Activated T-helper 17 cell treated with anti-CD3 and anti-CD28 coated beads, Interleukin-2, amount 50 U/mL, for 72 hours (primary cell): ENCODE results near the gene MRPS16. TPM values are rescaled to one million over a fixed set of nuclear protein-coding genes. Genes with fewer than 3 reads are reported as not detected.
A peak's percentile ranks its signal among the peaks of the same experiment; 100 is the strongest.
"Not testable (repeated sequence)": the region's sequence is repeated elsewhere in the genome, so short reads cannot be mapped to it uniquely, and the experiment has no call there.

Source experiments
- ATAC-seq: fragments of 150-1000 bp; cut with Tn5 transposase; replicated peaks from 2 replicates; pipeline ENCODE4 v1.10.0; 2021; ENCODE audit warnings: mild to moderate bottlenecking, moderate library complexity
- H3K27ac Mint-ChIP-seq: one replicate; pipeline ENCODE4 v1.8.0; 2022; ENCODE audit warnings: mixed read lengths
- H3K27me3 Mint-ChIP-seq: one replicate; pipeline ENCODE4 v1.8.0; 2022; ENCODE audit warnings: mixed read lengths
- H3K36me3 Mint-ChIP-seq: one replicate; pipeline ENCODE4 v1.8.0; 2022; ENCODE audit warnings: low read depth, mild to moderate bottlenecking, mixed read lengths
- H3K4me1 Mint-ChIP-seq: one replicate; pipeline ENCODE4 v1.8.0; 2022; ENCODE audit warnings: mixed read lengths
- H3K4me3 Mint-ChIP-seq: one replicate; pipeline ENCODE4 v1.8.0; 2022; ENCODE audit warnings: mild to moderate bottlenecking, mixed read lengths
- H3K9me3 Mint-ChIP-seq: one replicate; pipeline ENCODE4 v1.8.0; 2022; ENCODE audit warnings: mixed read lengths
- total RNA-seq, 2 donors: library from RNA; stranded (reverse); gene quantifications; one replicate each; pipeline ENCODE4 v1.2.3, GENCODE V29; 2022

The MRPS16 gene
- total RNA-seq = 100 to 1,000 TPM in 1 of 2 donors, 10 to 100 TPM in 1; 69.5 to 112 TPM

DNA sequence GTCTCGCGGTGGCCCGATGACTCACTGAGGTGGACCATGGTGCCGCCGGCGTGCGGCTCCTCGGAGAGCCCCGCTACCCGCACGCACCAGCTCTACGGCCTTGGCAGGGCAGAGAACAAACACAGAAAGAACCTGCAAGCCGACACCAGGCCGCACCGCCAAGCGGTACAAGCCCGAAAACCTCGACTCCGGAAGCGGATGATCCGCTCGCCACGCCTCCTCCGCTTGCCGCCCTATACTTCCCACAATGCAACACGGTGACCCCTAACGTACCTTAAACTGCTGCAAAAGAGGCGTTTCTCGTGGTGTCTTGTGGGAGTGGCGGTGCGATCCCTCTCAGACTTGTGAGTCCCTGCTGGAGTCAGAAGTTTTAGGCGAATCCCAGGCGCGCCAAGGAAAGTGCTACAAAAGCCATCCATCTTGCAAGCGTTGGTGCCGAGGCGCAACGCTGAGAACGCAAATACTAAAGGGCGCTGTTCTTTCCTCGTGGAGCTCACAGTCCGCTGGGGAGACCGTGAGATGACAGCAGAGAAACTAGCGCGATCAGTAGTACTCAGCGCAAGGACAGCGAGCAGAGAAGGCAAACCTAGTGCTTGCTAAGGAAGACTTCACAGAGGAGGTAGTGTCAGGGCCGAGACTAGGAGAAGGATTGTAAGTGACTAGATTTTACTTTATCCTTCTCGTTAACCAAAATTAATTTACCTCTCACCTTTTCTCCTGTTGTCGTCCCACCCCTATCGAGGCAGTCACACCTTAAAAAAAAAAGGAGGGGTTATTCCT, at the start of gene MRPS16:
MRPS16 (minus strand) TSS at position 200 of the 780 bp plus-strand sequence; CDS start at position 38, 162 bp downstream.
- Mint-ChIP-seq H3K27ac (peak within 1 kb of the TSS; percentile 94), H3K4me1 (peaks cover 17% of the 10 kb centered on the region), H3K4me3 (peak within 1 kb of the TSS; percentile 96), H3K27me3 (no peaks in the 10 kb centered on the region), H3K36me3 (peaks cover 52% of the 10 kb centered on the region), H3K9me3 (no peaks in the 10 kb centered on the region)
- ATAC-seq = peak; percentile 94

DNA sequence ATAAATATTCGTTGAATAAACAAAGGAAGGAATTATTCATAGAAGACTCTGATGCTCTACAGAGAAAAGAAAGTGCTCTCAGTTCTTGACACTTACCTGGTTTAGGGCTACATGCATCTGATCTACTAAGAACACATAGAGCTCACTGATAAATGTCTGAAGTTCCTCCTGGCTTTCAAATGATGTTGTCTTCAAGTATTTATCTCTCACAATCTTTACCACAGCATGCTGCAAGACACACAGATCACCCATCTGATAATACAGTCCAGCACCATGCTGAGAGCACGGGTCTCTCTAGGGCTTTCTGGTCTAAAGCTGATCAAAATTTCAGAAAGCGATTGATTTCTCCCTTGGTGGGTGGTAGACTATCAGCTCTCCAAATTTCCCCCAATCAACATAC, 44.5 kb upstream of the MRPS16 start:
- Mint-ChIP-seq H3K27me3 (no peaks in the 10 kb centered on the region), H3K36me3 (no peaks in the 10 kb centered on the region), H3K27ac (no peak overlapping the region), H3K4me1 (no peaks in the 10 kb centered on the region), H3K4me3 (no peak overlapping the region), H3K9me3 (no peaks in the 10 kb centered on the region)
- ATAC-seq = peak; percentile 40

DNA sequence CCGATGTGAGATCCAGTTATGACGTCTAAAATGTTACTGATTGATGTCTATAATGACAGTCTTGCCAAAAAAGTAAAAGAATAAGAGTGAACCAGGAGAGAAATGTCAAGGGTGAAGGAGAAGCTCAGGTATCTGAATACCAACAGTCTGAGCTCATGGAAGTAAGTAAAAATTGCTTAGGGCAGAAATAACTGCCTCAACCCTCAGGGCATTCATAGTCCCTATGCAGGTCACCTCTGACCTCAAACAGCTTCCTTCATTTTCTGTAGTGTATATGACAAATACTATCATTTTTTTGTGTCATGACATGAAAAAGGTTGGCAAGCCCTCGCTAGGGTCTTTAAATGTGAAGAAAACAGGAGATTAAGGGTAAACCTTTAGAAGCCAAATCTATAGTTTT, 41.0 kb upstream of the MRPS16 start:
- no peaks in the 10 kb centered on the region for H3K27me3 Mint-ChIP-seq
- H3K9me3 Mint-ChIP-seq = no peaks in the 10 kb centered on the region
- H3K36me3 Mint-ChIP-seq = no peaks in the 10 kb centered on the region
- no peaks in the 10 kb centered on the region for H3K4me1 Mint-ChIP-seq
- ATAC-seq = no peak
- H3K4me3 Mint-ChIP-seq = no peak overlapping the region
- no peak overlapping the region for H3K27ac Mint-ChIP-seq

DNA sequence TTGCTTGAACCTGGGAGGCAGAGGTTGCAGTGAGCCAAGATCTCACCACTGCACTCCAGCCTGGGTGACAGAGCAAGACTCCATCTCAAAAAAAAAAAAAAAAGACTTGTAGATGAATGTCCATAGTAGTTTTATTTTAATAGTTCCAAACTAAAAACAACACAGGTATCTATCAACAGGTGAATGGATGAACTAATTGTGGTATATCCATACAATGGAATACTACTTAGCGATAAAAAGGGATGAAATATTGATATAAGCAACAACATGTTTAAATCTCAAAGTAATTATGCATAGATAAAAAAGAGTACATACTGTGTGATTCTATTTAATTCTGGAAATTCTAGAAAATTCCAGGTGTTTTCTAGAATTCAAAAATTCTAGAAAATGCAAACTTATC, 37.5 kb upstream of the MRPS16 start:
- Mint-ChIP-seq H3K9me3 (no peaks in the 10 kb centered on the region), H3K36me3 (no peaks in the 10 kb centered on the region)
- no peak for ATAC-seq

DNA sequence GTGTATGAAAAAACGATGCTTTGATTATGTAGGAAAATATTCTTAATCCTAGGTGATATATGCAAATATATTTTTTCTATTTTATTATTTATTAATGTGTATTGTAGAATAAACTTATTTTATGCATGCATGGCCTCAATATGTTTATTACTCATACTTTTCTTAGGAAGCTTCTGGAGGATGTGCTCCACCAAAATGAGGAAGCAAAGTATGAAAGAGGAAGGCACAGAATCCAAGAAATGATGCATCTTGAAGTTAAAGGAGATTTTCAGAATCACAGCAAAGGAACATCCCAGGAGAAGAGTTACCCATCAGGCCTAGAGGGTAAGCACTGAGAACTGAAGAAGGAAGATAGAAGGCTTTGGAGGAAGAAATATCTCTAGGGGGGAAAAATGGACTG, 35.0 kb upstream of the MRPS16 start:
- no peak for ATAC-seq
- no peak overlapping the region for H3K4me3 Mint-ChIP-seq
- H3K36me3 Mint-ChIP-seq = no peaks in the 10 kb centered on the region
- no peaks in the 10 kb centered on the region for H3K9me3 Mint-ChIP-seq
- no peaks in the 10 kb centered on the region for H3K27me3 Mint-ChIP-seq
- H3K4me1 Mint-ChIP-seq = no peaks in the 10 kb centered on the region
- H3K27ac Mint-ChIP-seq = no peak overlapping the region

More for the DNA sequence above, 37.5 kb upstream of the MRPS16 start:
- Mint-ChIP-seq H3K27ac (no peak overlapping the region), H3K27me3 (no peaks in the 10 kb centered on the region), H3K4me3 (no peak overlapping the region), H3K4me1 (no peaks in the 10 kb centered on the region)

DNA sequence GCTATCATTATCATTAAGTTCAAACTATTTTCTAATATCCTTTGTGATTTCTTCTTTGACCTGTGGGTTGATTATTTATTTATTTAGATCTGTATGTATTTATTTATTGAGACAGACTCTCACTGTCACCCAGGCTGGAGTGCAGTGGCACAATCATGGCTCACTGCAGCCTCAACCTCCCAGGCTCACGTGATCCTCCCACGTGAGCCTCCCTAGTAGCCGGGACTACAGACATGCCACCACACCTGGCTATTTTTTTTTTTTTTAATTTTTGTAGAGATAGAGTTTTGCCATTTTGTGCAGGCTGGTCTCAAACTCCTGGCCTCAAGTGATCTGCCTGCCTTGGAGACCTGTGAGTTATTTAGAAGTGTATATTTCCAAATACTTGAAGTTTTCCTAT, 28.7 kb upstream of the MRPS16 start:
- Mint-ChIP-seq H3K36me3 (no peaks in the 10 kb centered on the region), H3K9me3 (no peaks in the 10 kb centered on the region), H3K27me3 (no peaks in the 10 kb centered on the region), H3K4me1 (no peaks in the 10 kb centered on the region), H3K4me3 (no peak overlapping the region), H3K27ac (no peak overlapping the region)
- no peak for ATAC-seq

DNA sequence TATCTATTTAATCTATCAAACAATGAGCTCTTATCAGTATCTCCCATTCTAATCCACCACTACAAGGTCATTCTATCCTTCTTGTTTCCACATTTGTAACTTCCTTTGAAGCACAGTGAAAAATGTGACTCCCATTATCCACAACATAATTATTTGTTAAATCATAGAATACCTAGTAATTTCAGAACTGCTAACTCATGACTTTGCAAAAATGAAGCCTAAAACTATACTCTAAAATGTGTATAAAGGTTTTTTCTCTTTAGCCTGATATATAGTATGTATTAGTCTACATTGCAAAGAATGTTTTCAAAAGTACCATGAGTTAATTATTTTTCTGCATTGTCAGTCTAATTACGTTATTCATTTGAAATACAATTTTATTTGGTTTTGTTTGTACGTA, 12.0 kb upstream of the MRPS16 start:
- Mint-ChIP-seq H3K36me3 (no peaks in the 10 kb centered on the region), H3K4me1 (no peaks in the 10 kb centered on the region), H3K27ac (no peak overlapping the region), H3K4me3 (no peak overlapping the region), H3K9me3 (no peaks in the 10 kb centered on the region), H3K27me3 (no peaks in the 10 kb centered on the region)
- no peak for ATAC-seq

DNA sequence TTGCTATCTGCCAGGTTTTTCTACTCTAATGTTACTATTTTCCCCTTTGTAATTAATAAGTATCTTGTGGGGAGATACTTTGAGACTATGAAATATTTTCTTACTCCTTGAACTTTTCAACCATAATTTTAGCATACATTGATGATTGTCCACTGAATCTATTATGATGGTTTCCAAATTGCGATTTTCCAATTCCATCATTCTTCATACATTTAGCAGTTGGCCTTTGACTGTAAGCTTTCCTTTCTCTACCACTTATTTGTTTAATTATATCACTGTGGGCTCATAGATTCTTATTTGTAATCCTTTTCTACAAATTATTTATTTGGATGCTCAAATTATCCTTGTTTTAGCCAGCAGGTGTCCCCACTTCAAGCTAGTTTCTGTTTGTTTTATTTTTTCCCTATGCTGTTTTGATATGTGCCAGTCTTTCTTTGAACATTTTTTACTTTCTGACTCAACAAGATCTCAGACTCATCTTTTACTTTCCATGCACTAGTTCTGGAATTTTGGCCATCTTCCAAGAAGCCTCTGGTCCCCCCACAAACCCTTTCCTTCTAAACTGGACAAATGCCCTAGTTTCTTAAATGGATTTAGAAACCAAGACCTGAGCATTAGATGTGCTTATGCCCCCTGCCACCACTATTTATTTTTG, 11.4 kb upstream of the MRPS16 start:
- Mint-ChIP-seq H3K4me3 (no peak overlapping the region), H3K27me3 (no peaks in the 10 kb centered on the region), H3K36me3 (no peaks in the 10 kb centered on the region), H3K9me3 (no peaks in the 10 kb centered on the region), H3K27ac (no peak overlapping the region), H3K4me1 (no peaks in the 10 kb centered on the region)
- ATAC-seq = no peak

DNA sequence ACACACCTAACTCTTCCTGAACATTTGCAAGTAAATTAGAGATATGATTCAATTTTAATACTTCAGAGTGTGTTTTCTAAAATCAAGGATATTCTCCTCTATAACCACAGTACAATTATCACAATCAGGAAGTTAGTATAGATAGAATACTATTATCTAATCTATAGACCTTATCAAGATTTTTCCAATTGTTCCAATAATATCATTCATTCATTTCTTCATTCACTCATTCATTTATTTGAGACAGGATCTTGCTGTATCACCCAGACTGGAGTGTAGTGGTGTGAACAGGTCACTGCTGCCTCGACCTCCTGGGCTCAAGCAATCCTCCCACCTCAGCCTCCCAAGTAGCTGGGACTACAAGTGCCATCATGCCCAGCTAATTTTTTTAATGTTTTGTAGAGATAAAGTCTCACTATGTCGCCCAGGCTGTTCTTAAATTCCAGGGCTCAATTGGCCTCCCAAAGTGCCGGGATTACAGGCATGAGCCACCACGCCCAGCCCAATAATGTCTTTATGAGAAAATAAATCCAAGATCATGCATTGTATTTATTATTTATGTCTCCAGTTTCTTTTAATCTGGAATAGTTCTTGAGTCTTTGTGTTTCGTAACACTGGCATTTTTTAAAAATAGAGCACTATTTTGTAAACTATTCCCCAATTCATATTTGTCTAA, 10.6 kb upstream of the MRPS16 start:
- H3K4me3 Mint-ChIP-seq = no peak overlapping the region
- no peaks in the 10 kb centered on the region for H3K36me3 Mint-ChIP-seq
- no peaks in the 10 kb centered on the region for H3K9me3 Mint-ChIP-seq
- H3K27ac Mint-ChIP-seq = no peak overlapping the region
- no peaks in the 10 kb centered on the region for H3K4me1 Mint-ChIP-seq
- no peaks in the 10 kb centered on the region for H3K27me3 Mint-ChIP-seq
- no peak for ATAC-seq

DNA sequence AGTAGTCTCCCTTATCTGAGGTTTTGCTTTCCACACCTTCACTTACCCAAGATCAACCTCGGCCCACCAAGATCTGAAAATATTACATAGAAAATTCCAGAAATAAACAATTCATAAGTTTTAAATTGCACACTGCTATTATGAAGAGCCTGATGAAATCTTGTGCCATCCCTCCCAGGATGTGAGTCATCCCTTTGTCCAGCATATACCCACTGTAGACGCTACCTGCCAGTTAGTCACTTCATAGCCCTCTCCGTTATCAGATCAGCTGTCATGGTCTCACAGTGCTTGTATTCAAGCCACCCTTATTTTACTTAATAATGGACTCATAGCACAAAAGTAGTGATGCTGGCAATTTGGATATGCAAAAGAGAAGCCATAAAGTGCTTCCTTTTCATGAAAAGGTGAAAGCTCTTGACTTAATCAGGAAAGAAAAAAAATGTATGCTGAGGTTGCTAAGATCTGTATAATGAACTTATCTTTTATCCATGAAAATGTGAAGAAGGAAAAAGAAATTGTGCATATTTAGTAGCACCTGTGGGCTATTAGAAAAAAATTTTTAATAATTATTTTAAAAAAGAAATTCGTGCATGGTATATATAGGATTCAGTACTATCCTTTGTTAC, 9.8 kb upstream of the MRPS16 start:
- no peak for ATAC-seq
- no peaks in the 10 kb centered on the region for H3K4me1 Mint-ChIP-seq
- no peak overlapping the region for H3K27ac Mint-ChIP-seq
- no peaks in the 10 kb centered on the region for H3K27me3 Mint-ChIP-seq
- H3K36me3 Mint-ChIP-seq = no peaks in the 10 kb centered on the region
- H3K9me3 Mint-ChIP-seq = no peaks in the 10 kb centered on the region
- no peak overlapping the region for H3K4me3 Mint-ChIP-seq

DNA sequence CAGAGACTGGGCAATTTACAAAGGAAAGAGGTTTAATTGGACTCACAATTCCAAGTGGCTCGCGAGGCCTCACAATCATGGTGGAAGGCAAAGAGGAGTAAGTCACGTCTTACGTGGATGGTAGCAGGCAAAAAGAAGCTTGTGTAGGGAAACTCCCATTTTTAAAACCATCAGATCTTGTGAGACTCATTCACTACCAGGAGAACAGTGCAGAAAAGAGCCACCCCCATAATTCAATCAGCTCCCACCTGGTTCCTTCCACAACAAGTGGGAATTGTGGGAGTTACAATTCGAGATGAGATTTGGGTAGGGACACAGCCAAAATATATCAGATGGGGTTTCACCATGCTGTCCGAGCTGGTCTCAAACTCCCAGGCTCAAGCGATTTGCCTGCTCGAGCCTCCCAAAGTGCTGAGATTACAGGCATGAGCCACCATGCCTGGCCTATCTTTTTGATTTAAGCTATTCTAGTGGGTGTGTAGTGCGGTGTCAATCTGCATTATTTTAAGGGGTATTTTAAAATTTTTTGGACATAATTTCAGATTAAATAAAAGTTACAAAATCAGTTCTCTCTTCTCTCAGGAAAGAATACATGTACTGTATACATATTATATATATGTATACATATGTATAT, 9.0 kb upstream of the MRPS16 start:
- no peaks in the 10 kb centered on the region for H3K4me1 Mint-ChIP-seq
- no peak for ATAC-seq
- H3K4me3 Mint-ChIP-seq = no peak overlapping the region
- no peaks in the 10 kb centered on the region for H3K9me3 Mint-ChIP-seq
- H3K27me3 Mint-ChIP-seq = no peaks in the 10 kb centered on the region
- no peaks in the 10 kb centered on the region for H3K36me3 Mint-ChIP-seq
- no peak overlapping the region for H3K27ac Mint-ChIP-seq

DNA sequence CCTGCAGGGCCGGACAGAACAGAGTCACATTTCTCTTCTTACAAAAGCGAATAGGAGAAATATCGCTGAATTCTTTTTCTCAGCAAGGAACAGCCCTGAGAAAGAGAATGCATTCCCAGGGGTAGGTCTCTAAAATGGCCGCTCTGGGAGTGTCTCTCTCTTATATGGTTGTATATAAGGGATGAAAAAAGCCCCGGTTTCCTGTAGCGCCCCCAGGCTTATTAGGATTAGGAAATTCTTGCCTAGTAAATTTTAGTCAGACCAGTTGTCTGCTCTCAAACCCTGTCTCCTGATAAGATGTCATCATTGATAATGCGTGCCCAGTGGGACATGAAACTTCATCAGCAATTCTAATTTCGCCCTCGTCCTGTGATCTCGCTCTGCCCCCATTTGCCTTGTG, 6.2 kb upstream of the MRPS16 start:
- H3K9me3 Mint-ChIP-seq, H3K36me3 Mint-ChIP-seq, H3K27me3 Mint-ChIP-seq, H3K4me3 Mint-ChIP-seq, ATAC-seq, H3K27ac Mint-ChIP-seq, H3K4me1 Mint-ChIP-seq: not testable (repeated sequence)

DNA sequence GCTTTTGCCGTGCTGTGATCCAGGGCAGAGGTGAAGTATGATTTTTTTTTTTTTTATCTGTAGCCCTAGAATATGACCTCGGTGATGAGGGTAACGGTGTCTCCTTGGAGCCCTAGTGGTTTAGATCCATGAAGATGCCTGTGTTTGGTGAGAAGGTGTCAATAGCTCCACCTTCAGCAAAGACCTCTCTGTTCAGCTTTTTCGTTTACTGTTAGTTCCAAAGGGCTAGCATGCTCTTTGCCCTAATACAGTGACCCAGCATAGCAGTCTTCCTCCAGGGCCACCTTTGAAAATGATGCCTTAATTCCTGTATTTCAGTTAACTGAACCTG, 746 bp upstream of the MRPS16 start:
- H3K36me3 Mint-ChIP-seq = peaks cover 46% of the 10 kb centered on the region
- no peaks in the 10 kb centered on the region for H3K9me3 Mint-ChIP-seq
- H3K27me3 Mint-ChIP-seq = no peaks in the 10 kb centered on the region
- peaks cover 11% of the 10 kb centered on the region for H3K4me1 Mint-ChIP-seq
- peak overlapping the region; percentile 96 for H3K4me3 Mint-ChIP-seq
- H3K27ac Mint-ChIP-seq = peak overlapping the region; percentile 94
- no peak for ATAC-seq

DNA sequence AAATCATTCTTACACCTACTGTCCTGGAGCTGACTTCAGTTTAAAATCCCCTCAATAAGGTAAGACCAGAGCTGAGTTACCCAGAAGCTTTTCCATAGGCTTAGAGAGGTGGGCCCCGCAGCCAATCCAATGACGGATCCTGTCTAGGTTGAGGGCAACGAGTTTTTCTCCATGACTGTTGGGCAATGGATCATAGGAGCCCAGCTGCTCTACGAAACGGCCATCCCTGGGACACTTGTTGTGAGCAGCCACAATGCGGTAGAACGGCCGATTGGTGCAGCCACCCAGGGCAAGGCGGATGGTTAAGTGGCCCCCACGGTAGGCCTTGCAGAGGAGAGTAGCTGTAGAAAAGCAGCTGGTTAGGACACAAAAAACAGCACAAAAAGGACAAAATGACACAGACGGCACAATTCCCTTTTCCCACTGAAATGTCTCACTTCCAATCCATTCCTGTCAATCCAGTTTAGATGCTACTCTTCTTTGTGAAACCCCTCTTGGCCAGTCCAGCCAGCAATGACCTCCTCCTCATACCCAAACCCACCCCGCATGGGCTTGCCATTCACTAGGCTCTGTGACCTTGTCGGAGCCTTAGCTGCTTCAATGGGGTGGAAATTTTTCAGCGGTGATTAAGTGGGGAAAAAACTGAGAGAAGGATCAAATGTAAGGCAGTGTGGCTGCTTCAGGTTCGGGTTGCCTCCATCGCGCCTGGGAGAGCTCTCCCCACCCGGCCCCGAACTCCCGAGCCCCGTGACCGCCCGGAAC, 580 bp downstream of the MRPS16 start:
- Mint-ChIP-seq H3K4me3 (peak overlapping the region; percentile 96), H3K27me3 (no peaks in the 10 kb centered on the region), H3K4me1 (peaks cover 17% of the 10 kb centered on the region), H3K9me3 (no peaks in the 10 kb centered on the region), H3K36me3 (peaks cover 60% of the 10 kb centered on the region), H3K27ac (peak overlapping the region; percentile 94)
- ATAC-seq = peak; percentile 75
